Measurements from ENCODE around the gene OSMR.

DNA sequence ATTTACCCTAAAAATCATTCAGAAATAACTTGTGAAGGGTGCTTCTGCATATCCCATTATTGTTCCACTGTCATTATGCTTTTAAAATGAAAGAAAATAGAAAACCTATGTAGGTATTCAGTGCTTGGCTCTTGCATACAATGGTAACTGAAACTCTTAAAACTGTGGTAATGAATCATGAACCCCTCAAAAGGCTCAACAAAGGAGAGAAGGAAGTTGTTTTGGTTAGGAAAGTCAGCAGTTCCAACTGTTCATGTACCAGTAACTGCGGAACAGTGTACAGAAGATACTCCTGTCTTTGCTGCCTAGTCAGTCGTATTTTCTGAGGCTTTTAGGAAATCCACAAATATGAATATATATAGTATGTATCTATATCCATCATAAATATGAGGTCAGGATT, 96.1 kb downstream of the OSMR start:
- TF ChIP-seq, protein P1, sequence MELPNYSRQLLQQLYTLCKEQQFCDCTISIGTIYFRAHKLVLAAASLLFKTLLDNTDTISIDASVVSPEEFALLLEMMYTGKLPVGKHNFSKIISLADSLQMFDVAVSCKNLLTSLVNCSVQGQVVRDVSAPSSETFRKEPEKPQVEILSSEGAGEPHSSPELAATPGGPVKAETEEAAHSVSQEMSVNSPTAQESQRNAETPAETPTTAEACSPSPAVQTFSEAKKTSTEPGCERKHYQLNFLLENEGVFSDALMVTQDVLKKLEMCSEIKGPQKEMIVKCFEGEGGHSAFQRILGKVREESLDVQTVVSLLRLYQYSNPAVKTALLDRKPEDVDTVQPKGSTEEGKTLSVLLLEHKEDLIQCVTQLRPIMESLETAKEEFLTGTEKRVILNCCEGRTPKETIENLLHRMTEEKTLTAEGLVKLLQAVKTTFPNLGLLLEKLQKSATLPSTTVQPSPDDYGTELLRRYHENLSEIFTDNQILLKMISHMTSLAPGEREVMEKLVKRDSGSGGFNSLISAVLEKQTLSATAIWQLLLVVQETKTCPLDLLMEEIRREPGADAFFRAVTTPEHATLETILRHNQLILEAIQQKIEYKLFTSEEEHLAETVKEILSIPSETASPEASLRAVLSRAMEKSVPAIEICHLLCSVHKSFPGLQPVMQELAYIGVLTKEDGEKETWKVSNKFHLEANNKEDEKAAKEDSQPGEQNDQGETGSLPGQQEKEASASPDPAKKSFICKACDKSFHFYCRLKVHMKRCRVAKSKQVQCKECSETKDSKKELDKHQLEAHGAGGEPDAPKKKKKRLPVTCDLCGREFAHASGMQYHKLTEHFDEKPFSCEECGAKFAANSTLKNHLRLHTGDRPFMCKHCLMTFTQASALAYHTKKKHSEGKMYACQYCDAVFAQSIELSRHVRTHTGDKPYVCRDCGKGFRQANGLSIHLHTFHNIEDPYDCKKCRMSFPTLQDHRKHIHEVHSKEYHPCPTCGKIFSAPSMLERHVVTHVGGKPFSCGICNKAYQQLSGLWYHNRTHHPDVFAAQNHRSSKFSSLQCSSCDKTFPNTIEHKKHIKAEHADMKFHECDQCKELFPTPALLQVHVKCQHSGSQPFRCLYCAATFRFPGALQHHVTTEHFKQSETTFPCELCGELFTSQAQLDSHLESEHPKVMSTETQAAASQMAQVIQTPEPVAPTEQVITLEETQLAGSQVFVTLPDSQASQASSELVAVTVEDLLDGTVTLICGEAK (IDR thresholded peaks at IDR 0.05): no peak
- TF ChIP-seq, protein P1 (CRISPR knock-in tag; IDR thresholded peaks at IDR 0.05): no peak
- TF ChIP-seq, protein P2, sequence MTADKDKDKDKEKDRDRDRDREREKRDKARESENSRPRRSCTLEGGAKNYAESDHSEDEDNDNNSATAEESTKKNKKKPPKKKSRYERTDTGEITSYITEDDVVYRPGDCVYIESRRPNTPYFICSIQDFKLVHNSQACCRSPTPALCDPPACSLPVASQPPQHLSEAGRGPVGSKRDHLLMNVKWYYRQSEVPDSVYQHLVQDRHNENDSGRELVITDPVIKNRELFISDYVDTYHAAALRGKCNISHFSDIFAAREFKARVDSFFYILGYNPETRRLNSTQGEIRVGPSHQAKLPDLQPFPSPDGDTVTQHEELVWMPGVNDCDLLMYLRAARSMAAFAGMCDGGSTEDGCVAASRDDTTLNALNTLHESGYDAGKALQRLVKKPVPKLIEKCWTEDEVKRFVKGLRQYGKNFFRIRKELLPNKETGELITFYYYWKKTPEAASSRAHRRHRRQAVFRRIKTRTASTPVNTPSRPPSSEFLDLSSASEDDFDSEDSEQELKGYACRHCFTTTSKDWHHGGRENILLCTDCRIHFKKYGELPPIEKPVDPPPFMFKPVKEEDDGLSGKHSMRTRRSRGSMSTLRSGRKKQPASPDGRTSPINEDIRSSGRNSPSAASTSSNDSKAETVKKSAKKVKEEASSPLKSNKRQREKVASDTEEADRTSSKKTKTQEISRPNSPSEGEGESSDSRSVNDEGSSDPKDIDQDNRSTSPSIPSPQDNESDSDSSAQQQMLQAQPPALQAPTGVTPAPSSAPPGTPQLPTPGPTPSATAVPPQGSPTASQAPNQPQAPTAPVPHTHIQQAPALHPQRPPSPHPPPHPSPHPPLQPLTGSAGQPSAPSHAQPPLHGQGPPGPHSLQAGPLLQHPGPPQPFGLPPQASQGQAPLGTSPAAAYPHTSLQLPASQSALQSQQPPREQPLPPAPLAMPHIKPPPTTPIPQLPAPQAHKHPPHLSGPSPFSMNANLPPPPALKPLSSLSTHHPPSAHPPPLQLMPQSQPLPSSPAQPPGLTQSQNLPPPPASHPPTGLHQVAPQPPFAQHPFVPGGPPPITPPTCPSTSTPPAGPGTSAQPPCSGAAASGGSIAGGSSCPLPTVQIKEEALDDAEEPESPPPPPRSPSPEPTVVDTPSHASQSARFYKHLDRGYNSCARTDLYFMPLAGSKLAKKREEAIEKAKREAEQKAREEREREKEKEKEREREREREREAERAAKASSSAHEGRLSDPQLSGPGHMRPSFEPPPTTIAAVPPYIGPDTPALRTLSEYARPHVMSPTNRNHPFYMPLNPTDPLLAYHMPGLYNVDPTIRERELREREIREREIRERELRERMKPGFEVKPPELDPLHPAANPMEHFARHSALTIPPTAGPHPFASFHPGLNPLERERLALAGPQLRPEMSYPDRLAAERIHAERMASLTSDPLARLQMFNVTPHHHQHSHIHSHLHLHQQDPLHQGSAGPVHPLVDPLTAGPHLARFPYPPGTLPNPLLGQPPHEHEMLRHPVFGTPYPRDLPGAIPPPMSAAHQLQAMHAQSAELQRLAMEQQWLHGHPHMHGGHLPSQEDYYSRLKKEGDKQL (CRISPR knock-in tag; IDR thresholded peaks at IDR 0.05; ENCODE audit: low read depth): no peak
- TF ChIP-seq RAD21 (CRISPR knock-in tag; IDR thresholded peaks at IDR 0.05) (no peak), CREM (IDR thresholded peaks at IDR 0.05) (no peak), CREM (CRISPR knock-in tag; IDR thresholded peaks at IDR 0.05) (no peak), ZNF3 (CRISPR knock-in tag; IDR thresholded peaks at IDR 0.05) (no peak), CBX5 (CRISPR knock-in tag; IDR thresholded peaks at IDR 0.05; ENCODE audit: borderline replicate concordance) (no peak), KDM5B (CRISPR knock-in tag; IDR thresholded peaks at IDR 0.05; ENCODE audit: borderline replicate concordance) (no peak), POLR2AphosphoS2 (IDR thresholded peaks at IDR 0.05; ENCODE audit: low read depth, low read length) (no peak), MAZ (IDR thresholded peaks at IDR 0.05; ENCODE audit: borderline replicate concordance, low read depth, low read length) (no peak), MAZ (CRISPR knock-in tag; IDR thresholded peaks at IDR 0.05; ENCODE audit: low read depth) (no peak), ZNF431 (CRISPR knock-in tag; IDR thresholded peaks at IDR 0.05; ENCODE audit: borderline replicate concordance, low read depth) (no peak)
- TF ChIP-seq, protein P3, sequence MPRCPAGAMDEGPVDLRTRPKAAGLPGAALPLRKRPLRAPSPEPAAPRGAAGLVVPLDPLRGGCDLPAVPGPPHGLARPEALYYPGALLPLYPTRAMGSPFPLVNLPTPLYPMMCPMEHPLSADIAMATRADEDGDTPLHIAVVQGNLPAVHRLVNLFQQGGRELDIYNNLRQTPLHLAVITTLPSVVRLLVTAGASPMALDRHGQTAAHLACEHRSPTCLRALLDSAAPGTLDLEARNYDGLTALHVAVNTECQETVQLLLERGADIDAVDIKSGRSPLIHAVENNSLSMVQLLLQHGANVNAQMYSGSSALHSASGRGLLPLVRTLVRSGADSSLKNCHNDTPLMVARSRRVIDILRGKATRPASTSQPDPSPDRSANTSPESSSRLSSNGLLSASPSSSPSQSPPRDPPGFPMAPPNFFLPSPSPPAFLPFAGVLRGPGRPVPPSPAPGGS (CRISPR knock-in tag; IDR thresholded peaks at IDR 0.05): no peak
- TF ChIP-seq, protein P4, sequence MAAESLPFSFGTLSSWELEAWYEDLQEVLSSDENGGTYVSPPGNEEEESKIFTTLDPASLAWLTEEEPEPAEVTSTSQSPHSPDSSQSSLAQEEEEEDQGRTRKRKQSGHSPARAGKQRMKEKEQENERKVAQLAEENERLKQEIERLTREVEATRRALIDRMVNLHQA (CRISPR knock-in tag; IDR thresholded peaks at IDR 0.05): no peak
- TF ChIP-seq, protein P5, sequence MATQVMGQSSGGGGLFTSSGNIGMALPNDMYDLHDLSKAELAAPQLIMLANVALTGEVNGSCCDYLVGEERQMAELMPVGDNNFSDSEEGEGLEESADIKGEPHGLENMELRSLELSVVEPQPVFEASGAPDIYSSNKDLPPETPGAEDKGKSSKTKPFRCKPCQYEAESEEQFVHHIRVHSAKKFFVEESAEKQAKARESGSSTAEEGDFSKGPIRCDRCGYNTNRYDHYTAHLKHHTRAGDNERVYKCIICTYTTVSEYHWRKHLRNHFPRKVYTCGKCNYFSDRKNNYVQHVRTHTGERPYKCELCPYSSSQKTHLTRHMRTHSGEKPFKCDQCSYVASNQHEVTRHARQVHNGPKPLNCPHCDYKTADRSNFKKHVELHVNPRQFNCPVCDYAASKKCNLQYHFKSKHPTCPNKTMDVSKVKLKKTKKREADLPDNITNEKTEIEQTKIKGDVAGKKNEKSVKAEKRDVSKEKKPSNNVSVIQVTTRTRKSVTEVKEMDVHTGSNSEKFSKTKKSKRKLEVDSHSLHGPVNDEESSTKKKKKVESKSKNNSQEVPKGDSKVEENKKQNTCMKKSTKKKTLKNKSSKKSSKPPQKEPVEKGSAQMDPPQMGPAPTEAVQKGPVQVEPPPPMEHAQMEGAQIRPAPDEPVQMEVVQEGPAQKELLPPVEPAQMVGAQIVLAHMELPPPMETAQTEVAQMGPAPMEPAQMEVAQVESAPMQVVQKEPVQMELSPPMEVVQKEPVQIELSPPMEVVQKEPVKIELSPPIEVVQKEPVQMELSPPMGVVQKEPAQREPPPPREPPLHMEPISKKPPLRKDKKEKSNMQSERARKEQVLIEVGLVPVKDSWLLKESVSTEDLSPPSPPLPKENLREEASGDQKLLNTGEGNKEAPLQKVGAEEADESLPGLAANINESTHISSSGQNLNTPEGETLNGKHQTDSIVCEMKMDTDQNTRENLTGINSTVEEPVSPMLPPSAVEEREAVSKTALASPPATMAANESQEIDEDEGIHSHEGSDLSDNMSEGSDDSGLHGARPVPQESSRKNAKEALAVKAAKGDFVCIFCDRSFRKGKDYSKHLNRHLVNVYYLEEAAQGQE (IDR thresholded peaks at IDR 0.05; ENCODE audit: borderline replicate concordance in 1 of 2, low read depth in 1 of 2, low read length in 2 of 2): no peak
